GM23338 (cell line): ENCODE data around the gene IMMP2L. TPM values are rescaled to one million over a fixed set of nuclear protein-coding genes. Genes with fewer than 3 reads are reported as not detected.
"Not testable (repeated sequence)": the region's sequence is repeated elsewhere in the genome, so short reads cannot be mapped to it uniquely, and the experiment has no call there.

ENCODE experiments used
- ATAC-seq: fragments of 200-7000 bp; cut with Tn5 transposase; 3 replicates; pipeline ENCODE4 v1.9.1; 2020
- DNase-seq: peaks from one replicate; pipeline ENCODE4 v3.0.0-alpha.2; 2015; ENCODE audit warnings: low spot score
- H2AFZ ChIP-seq: fragments of 200-600 bp; sonication (generic); 2 replicates; pipeline ENCODE4 v1.8.0; 2016; ENCODE audit warnings: antibody characterized with exemption, mild to moderate bottlenecking, moderate library complexity
- H3F3A ChIP-seq: fragments of 200-600 bp; sonication (generic); replicated peaks from 2 replicates; pipeline ENCODE4 v1.8.0; 2017; ENCODE audit warnings: antibody characterized with exemption, mixed run types, low read depth
- H3K27ac ChIP-seq: fragments of 200-600 bp; sonication (generic); 2 replicates; pipeline ENCODE4 v1.6.1; 2016; ENCODE audit warnings: low read depth
- H3K27me3 ChIP-seq: fragments of 200-600 bp; sonication (generic); 2 replicates; pipeline ENCODE4 v1.8.0; 2016; ENCODE audit warnings: mild to moderate bottlenecking, mixed run types, moderate library complexity; ENCODE audit not compliant: insufficient read depth
- H3K36me3 ChIP-seq: fragments of 200-600 bp; sonication (generic); 2 replicates; pipeline ENCODE4 v1.8.0; 2016; ENCODE audit warnings: mild to moderate bottlenecking; ENCODE audit not compliant: insufficient read depth
- H3K4me1 ChIP-seq: fragments of 200-600 bp; sonication (generic); 2 replicates; pipeline ENCODE4 v1.8.0; 2016; ENCODE audit warnings: mild to moderate bottlenecking, moderate library complexity; ENCODE audit not compliant: insufficient read depth
- H3K4me2 ChIP-seq: fragments of 200-600 bp; sonication (generic); 2 replicates; pipeline ENCODE4 v1.7.1; 2017; ENCODE audit warnings: mixed run types
- H3K4me3 ChIP-seq: fragments of 200-600 bp; sonication (generic); 2 replicates; pipeline ENCODE4 v1.6.1; 2016; ENCODE audit warnings: mixed run types
- H3K79me2 ChIP-seq: fragments of 200-600 bp; sonication (generic); replicated peaks from 2 replicates; pipeline ENCODE4 v1.8.0; 2017; ENCODE audit warnings: mild to moderate bottlenecking; ENCODE audit not compliant: insufficient read depth
- H3K9me2 ChIP-seq: fragments of 200-600 bp; sonication (generic); 2 replicates; pipeline ENCODE4 v1.8.0; 2017; ENCODE audit not compliant: insufficient read depth
- H4K20me1 ChIP-seq: fragments of 200-600 bp; sonication (generic); replicated peaks from 2 replicates; pipeline ENCODE4 v1.8.0; 2017; ENCODE audit warnings: mild to moderate bottlenecking; ENCODE audit not compliant: insufficient read depth
- H3K27ac Mint-ChIP-seq: 2 replicates; pipeline ENCODE4 v1.8.0; 2020; ENCODE audit warnings: inconsistent platforms, mild to moderate bottlenecking, moderate library complexity, mixed read lengths
- H3K27me3 Mint-ChIP-seq: 3 replicates; pipeline ENCODE4 v1.8.0; 2022; ENCODE audit warnings: low read depth, mild to moderate bottlenecking, moderate library complexity, mixed read lengths, inconsistent platforms; ENCODE audit not compliant: insufficient read depth, poor library complexity
- H3K36me3 Mint-ChIP-seq: 3 replicates; pipeline ENCODE4 v1.8.0; 2021; ENCODE audit warnings: low read depth, mild to moderate bottlenecking, inconsistent platforms, moderate library complexity, mixed read lengths
- H3K4me1 Mint-ChIP-seq: 3 replicates; pipeline ENCODE4 v1.8.0; 2020; ENCODE audit warnings: mild to moderate bottlenecking, inconsistent platforms, mixed read lengths
- H3K4me3 Mint-ChIP-seq: 3 replicates; pipeline ENCODE4 v1.8.0; 2021; ENCODE audit warnings: moderate library complexity, mild to moderate bottlenecking, inconsistent platforms, mixed read lengths
- H3K9me3 Mint-ChIP-seq: 3 replicates; pipeline ENCODE4 v1.8.0; 2020; ENCODE audit warnings: moderate library complexity, mild to moderate bottlenecking, inconsistent platforms, mixed read lengths
- CTCF ChIP-seq, 2 experiments: fragments of 200-600 bp in 1 of 2; sonication (generic) in 1 of 2; conservative IDR thresholded peaks; 2 replicates each; pipeline versions ENCODE4 v1.5.1 to v1.6.1; 2016 to 2017; ENCODE audit warnings: antibody characterized with exemption in 2 of 2, low read depth in 2 of 2, mild to moderate bottlenecking in 2 of 2, moderate library complexity in 1 of 2
- ETS1 ChIP-seq: IDR thresholded peaks from 2 replicates; pipeline ENCODE4 v1.6.1; 2016; ENCODE audit warnings: antibody characterized with exemption
- EZH2 ChIP-seq: fragments of 200-600 bp; sonication (generic); IDR thresholded peaks from one replicate; pipeline ENCODE4 v1.8.0; 2017; ENCODE audit warnings: antibody characterized with exemption, mild to moderate bottlenecking, low read depth; ENCODE audit not compliant: unreplicated experiment
- EZH2phosphoT487 ChIP-seq: fragments of 200-600 bp; sonication (generic); IDR thresholded peaks from one replicate; pipeline ENCODE4 v1.8.1; 2018; ENCODE audit warnings: antibody characterized with exemption; ENCODE audit not compliant: unreplicated experiment
- POLR2AphosphoS5 ChIP-seq: IDR thresholded peaks from 2 replicates; pipeline ENCODE4 v1.6.1; 2016; ENCODE audit warnings: antibody characterized with exemption, low read depth
- REST ChIP-seq: IDR thresholded peaks from one replicate; pipeline ENCODE4 v1.6.1; 2018; ENCODE audit warnings: antibody characterized with exemption; ENCODE audit not compliant: unreplicated experiment
- STAT1 ChIP-seq: IDR thresholded peaks from one replicate; pipeline ENCODE4 v1.6.1; 2016; ENCODE audit warnings: antibody characterized with exemption; ENCODE audit not compliant: unreplicated experiment
- ZNF114 ChIP-seq: fragments of 250-450 bp; sonication (Bioruptor Pico); IDR thresholded peaks from 2 replicates; pipeline ENCODE4 v1.5.0; 2020; ENCODE audit warnings: mild to moderate bottlenecking, moderate library complexity
- ZNF331 ChIP-seq: fragments of 250-450 bp; sonication (Bioruptor Pico); IDR thresholded peaks from 2 replicates; pipeline ENCODE4 v1.5.0; 2020; ENCODE audit warnings: low read depth, mild to moderate bottlenecking, moderate library complexity
- polyA plus RNA-seq: library from polyadenylated mRNA; unstranded; fragments of >200 nt; fragmentation: Nextera tagmentation; extraction: Ambion mirVana; gene quantifications from 2 replicates; pipeline ENCODE4 v1.2.1, GENCODE V29; 2016
- total RNA-seq: library from RNA; depleted of rRNA; stranded (reverse); fragments of >200 nt; shearing (Covaris generic); gene quantifications from 2 replicates; pipeline ENCODE4 v1.2.3, GENCODE V29; 2014

IMMP2L gene
- total and polyA plus RNA-seq, 2 experiments from 2014 or later: 7.3 to 14.0 TPM

DNA sequence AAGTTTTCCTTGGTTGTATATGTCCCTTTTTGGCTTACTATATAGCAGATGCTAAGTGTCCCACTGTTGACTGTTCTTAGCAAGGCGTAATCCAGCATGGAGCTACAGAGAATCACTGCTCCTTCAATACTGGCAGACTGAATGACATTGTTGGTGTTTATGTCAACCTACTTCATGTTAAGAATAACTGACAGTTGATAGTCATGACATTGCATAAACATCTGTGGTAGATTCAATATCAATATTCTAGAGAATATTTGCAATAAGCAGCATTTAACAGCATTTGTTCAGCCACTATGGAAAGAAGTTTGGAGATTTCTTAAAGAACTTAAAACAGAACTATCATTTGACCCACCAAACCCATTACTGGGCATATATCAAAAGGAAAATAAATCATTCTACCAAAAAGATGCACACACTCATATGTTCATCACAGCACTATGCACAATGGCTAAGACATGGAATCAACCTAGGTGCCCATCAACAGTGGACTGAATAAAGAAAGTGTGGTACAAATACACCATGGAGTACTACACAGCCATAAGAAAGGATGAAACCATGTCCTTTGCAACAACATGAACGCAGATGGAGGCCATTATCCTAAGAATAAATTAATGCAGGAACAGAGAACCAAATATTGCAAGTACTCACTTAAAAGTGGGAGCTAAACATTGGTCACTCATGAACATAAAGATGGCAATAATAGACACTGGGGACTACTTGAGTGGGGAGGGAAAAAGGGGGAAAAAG is 88.7 kb downstream of the IMMP2L start:
- Histone ChIP-seq H3K36me3 (no peaks in the 10 kb centered on the region), H3K4me2 (no peak overlapping the region), H3K4me3 (no peak overlapping the region), H3K27ac (no peak overlapping the region), H3F3A (no peaks in the 10 kb centered on the region), H3K4me1 (no peaks in the 10 kb centered on the region), H4K20me1 (no peaks in the 10 kb centered on the region; the same call in 1 of the 2 replicates), H3K79me2 (no peaks in the 10 kb centered on the region), H2AFZ (no peak overlapping the region), H3K9me2 (no peaks in the 10 kb centered on the region), H3K27me3 (no peaks in the 10 kb centered on the region)
- Mint-ChIP-seq H3K27ac (no peak overlapping the region), H3K4me3 (no peak overlapping the region), H3K9me3 (peaks cover 11% of the 10 kb centered on the region), H3K36me3 (peaks cover 12% of the 10 kb centered on the region), H3K4me1 (no peaks in the 10 kb centered on the region), H3K27me3 (no peaks in the 10 kb centered on the region)
- ATAC-seq (no peak), DNase-seq (no peak)
- TF ChIP-seq REST: no peak
- TF ChIP-seq ZNF331 (CRISPR knock-in tag): no peak
- no peak for TF ChIP-seq EZH2phosphoT487
- TF ChIP-seq ZNF114 (CRISPR knock-in tag): no peak
- TF ChIP-seq STAT1: no peak
- TF ChIP-seq ETS1: no peak

DNA sequence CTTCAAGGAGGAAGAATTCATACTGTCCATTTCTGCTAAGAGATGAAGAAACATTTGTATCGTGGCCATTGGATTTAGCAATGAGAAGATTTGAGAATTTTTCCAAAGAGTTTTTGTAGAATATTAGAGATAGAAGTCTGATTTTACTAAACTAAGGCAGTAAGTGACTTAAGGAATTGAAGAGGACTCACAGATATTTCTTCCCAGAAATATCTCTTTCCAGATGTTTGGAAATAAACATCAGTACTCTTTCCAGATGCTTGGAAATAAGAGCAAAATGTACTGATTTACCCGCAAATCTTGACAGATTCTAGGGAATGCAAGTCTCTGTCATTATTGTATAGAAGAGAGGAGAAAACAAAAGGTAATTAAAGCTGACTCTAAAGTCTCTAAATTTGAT is 91.3 kb downstream of the IMMP2L start:
- Histone ChIP-seq H3F3A (no peaks in the 10 kb centered on the region), H2AFZ (no peak overlapping the region), H3K4me2 (no peak overlapping the region), H3K9me2 (no peaks in the 10 kb centered on the region), H3K27ac (no peak overlapping the region), H3K4me3 (no peak overlapping the region), H4K20me1 (no peaks in the 10 kb centered on the region; the same call in 1 of the 2 replicates), H3K36me3 (no peaks in the 10 kb centered on the region), H3K27me3 (no peaks in the 10 kb centered on the region), H3K4me1 (no peaks in the 10 kb centered on the region), H3K79me2 (no peaks in the 10 kb centered on the region)
- Mint-ChIP-seq H3K4me1 (no peaks in the 10 kb centered on the region), H3K36me3 (peaks cover 13% of the 10 kb centered on the region), H3K27ac (no peak overlapping the region), H3K4me3 (no peak overlapping the region), H3K9me3 (peaks cover 11% of the 10 kb centered on the region), H3K27me3 (no peaks in the 10 kb centered on the region)
- TF ChIP-seq EZH2phosphoT487: no peak
- TF ChIP-seq POLR2AphosphoS5: no peak
- no peak for TF ChIP-seq REST
- TF ChIP-seq CTCF (conservative IDR thresholded peaks at IDR 0.05; ENCODE audit: low read depth in 2 of 2): no peak
- no peak for TF ChIP-seq EZH2
- TF ChIP-seq STAT1: no peak
- TF ChIP-seq ZNF331 (CRISPR knock-in tag): no peak
- DNase-seq (no peak), ATAC-seq (no peak)

- not testable (repeated sequence) for H2AFZ ChIP-seq, H3F3A ChIP-seq, H3K36me3 ChIP-seq, H3K4me3 ChIP-seq, H3K4me3 Mint-ChIP-seq, H3K27ac Mint-ChIP-seq, H3K79me2 ChIP-seq, ATAC-seq, H3K4me1 ChIP-seq, H3K9me2 ChIP-seq, H3K4me1 Mint-ChIP-seq, H3K27ac ChIP-seq, H3K4me2 ChIP-seq, H3K27me3 Mint-ChIP-seq, H3K27me3 ChIP-seq, DNase-seq, H4K20me1 ChIP-seq
- Mint-ChIP-seq H3K9me3 (peaks cover 11% of the 10 kb centered on the region), H3K36me3 (peaks cover 13% of the 10 kb centered on the region)
Measured at GRCh38 chr7:111469894-111470293, 92.4 kb downstream of the IMMP2L start.
